NCI-H1694 treated with DMSO at 0.1 percent for 48 hours (cell line): ENCODE measurements around the gene CDH23.

ENCODE experiments used
- DNase-seq: peaks from one replicate; lab custom pipeline; 2025; lab: John Stamatoyannopoulos, UW

Gene CDH23

DNA sequence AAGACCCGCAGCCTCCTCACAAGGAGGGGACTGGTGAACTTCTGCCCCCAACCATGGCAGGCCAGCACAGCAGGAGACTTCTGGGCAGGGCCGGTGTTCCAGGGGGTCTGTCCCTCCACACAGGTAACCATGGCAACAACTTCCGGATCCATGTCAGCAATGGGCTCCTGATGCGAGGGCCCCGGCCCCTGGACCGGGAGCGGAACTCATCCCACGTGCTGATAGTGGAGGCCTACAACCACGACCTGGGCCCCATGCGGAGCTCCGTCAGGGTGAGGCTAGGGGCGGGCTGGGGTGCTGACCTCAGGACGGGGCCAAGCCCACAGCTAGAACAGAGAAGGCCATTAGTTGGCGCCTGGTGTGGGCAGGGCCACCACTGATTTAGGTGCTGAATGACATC lies 328.5 kb downstream of the CDH23 start:
- DNase-seq = no peak

DNA sequence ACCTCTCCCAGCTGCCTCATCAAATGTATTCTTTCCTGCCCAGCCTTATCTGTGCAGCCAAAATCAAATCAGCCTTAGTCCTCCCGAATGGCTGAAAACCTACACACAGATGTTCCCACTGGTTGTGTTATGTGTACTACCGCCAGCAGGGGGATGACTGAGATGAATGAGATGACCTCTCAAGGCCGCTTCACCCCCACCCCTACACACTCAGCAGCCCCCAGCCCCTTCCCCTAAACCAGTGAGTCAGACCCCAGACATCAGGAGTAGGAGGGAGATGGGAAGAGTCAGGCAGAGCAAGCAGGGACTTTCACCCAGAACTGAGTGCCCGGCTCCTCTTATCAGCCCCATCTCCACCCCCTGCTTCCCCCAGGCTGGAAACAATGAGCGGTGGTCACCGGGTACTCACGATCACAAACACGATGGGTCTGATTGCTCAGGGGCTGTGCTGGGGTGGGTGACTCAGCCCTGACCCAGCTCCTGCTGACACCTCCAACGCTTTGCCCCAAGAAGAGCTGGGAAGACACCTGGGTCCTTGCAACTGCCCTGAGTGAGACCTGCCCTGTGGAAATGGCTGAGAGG lies 329.4 kb downstream of the CDH23 start:
- no peak for DNase-seq

GRCh38 chr10:71726580-71727104 lies 329.9 kb downstream of the CDH23 start:
- no peak for DNase-seq

DNA sequence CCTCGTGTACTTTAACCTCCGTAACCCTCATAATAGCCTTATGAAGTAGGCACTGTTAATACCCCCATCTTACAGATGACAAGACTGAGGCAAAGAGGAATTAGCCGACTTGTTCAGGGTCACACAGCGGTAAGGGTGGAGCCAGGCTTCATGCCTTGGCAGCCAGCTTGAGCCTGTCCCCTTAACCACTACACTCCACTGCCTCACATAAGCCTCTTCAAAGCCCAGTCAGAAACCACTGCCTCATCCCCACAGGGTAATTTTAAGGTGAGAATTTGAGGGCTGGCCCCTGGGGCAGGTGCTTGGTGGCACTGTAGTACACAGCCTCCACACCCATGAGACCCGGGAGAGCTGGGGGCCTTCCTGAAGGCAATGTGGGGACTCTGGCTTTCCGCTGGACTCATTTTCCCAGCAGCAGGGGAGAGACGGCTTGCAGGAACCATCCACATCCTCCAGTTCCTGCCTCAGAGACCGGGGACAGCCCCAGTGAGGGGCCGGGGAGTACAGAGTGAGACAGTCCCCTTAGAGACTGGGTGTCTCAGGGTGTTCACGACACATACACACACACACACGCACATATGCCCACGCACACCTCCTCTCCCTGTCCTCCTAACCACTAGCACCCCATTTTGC lies 330.5 kb downstream of the CDH23 start:
- DNase-seq = no peak

GRCh38 chr10:71727738-71728737 lies 331.3 kb downstream of the CDH23 start:
- peak; percentile 59 for DNase-seq

DNA sequence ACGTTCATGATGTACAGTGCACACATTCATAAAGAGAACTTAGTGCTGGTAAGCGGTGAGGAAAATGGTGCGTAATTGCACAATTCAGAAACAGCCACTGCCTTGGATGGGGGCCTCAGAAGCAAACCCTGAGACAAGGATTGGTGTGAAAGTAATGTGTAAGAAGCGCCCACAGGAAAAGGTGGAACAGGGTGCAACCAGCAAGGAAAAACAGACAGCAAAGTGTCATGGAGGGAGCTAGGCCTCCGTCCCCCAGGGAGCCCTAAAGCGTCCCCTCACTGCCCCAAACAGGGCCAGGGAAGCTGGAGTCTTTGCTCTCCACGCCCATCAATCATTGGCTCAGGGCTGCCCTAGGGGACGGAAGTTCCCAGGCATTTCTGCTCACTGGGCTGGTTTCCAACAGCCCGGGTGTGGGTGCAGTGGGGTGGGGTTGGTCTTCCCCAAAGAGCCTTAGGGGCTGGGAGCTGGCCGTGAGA lies 332.5 kb downstream of the CDH23 start:
- DNase-seq = no peak

DNA sequence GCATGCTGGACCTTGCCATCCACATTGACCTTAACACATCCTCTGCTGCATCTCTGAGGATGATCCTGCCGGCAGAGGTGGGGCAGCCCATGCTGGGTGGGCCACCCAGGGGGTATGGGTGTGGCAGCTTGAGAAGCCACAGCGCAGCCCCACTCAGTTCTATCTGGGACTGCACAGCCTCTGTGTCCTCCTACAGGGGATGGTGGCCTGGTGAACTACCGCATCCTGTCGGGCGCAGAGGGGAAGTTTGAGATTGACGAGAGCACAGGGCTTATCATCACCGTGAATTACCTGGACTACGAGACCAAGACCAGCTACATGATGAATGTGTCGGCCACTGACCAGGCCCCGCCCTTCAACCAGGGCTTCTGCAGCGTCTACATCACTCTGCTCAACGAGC lies 335.1 kb downstream of the CDH23 start:
- no peak for DNase-seq

- DNase-seq = no peak
Observed at GRCh38 chr10:71734797-71735196, 338.1 kb downstream of the CDH23 start.

DNA sequence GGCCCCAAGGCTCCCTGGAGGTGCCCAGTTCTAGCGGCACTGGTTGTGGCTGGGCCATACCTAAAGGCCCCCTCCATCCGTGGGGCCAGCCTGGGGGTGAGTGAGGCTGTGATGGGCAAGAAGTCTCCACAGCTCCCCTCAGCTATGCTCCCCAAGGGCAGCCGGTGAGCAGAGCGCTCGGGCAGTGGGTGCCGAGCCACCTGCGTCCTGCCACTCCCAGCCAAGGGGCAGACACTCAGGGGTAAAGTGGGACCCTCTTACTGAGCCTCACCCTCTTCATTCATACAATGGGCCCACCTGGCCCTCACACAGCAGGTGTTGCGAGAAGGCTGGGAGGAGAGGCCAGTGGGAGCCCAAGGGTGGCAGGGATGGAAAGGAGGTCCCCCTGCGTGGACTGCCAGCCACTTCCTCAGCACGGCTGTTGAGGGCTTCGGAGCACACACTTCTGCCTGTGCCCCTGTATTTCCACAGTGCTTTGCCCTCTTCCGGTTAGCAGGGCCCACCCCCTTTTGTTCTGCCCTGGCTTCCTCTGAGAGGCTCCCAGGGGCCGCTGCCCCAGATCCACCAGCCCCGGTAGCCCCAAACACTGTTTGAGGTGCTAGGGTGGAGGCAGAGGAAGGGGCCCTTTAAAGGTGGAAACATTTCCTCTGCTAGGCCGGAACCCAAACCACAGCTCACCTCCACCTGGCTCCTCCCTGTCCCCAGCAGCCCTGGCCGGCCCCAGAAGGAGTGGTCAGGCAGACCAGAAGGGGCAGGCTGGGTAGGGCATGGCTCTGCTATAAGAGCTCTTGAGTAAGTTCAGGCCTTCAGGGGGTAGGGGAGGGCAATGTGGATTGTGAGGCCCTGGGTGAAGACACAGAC lies 339.2 kb downstream of the CDH23 start:
- no peak for DNase-seq

DNA sequence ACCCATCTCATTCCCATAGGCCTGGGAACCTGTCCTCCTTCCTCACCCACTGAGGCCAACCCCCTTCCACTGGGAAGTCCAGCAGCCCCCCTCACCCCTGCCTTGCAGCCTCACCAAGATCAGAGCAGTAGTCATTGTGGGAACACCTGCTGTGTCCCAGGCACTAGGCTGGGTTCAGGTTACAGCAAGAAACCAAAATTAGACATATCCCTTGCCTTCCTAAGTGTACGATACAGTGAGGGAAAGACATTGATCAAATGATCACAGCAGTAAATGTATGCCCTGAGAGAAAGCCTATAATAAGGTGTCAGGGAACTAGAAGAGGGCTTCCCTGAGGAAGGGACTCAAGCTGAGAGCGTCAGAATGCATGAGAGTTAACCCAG lies 339.8 kb downstream of the CDH23 start:
- DNase-seq = no peak

DNA sequence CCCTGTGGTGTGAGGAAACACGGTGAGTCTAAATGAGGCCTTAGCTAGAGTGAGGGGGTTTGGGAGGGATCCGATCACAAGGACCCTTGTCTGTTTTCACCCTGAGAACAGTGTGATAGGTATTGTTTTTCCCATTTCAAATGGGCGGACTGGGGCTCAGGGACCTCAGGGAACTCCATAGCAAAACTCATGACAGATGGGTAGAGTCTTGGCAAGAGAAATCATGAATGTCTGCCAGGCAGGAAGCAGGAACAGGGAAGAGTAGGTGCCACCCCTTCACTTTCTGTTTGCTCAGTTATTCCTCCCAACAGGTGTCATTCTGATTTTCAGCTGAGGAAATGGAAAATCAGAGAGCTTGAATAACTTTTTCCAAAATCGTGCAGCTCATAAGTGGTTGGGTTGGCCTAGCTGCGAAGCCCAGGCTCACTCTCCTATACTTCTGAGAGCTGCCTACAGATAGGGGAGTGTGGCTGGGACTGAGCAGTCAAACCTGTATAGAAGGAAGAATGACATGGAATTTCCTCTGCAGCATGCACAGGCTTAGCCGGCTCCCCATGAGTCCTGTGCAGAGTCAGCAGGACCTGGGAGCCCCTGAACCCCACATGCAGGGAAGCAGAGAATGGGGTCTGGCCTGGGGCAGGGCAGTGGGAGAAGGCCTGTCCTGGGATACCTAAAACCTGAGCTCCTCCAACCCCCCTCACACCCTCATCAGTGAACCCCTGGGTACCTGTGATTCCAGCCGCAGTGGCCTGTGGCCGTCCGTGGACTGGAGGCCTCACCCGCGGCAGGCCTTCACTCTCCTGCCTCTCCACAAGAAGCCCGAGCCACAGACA lies 340.5 kb downstream of the CDH23 start:
- peak; percentile 76 for DNase-seq

GRCh38 chr10:71737834-71738197 lies 341.1 kb downstream of the CDH23 start:
- peak; percentile 49 for DNase-seq

- no peak for DNase-seq
Observed at GRCh38 chr10:71739358-71739900, 342.7 kb downstream of the CDH23 start.

- no peak for DNase-seq
Observed at GRCh38 chr10:71740069-71740653, 343.4 kb downstream of the CDH23 start.

DNA sequence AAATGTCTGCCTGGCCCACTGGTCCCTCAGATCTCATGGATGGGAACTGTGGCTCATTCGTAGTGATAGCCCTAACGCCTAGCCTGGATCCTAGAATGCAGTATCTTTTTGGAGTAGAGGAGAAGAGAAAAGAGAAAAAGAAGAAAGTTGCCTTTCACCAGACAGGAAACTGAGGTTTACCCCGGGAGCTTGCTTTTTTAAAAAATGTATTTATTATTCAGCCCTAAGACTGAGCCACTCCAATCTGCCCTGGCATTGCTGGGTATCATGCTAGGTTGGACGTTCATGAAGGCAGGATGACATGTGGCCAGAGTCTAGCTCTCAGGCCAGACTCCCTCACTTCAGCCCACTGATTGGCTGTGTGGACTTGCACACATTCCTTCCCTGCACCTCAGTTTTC lies 344.3 kb downstream of the CDH23 start:
- no peak for DNase-seq

DNA sequence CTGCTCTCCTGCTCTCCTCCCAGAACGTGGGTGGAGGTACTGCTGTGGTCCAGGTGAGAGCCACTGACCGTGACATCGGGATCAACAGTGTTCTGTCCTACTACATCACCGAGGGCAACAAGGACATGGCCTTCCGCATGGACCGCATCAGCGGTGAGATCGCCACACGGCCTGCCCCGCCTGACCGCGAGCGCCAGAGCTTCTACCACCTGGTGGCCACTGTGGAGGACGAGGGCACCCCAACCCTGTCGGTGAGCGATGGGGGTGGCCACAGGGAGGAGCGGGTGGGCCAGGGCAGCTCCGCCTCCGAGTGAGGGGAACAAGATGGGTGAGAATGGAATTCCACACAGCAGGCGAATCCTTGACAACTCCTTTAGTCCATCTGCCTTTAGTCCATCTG lies 345.0 kb downstream of the CDH23 start:
- no peak for DNase-seq

DNA sequence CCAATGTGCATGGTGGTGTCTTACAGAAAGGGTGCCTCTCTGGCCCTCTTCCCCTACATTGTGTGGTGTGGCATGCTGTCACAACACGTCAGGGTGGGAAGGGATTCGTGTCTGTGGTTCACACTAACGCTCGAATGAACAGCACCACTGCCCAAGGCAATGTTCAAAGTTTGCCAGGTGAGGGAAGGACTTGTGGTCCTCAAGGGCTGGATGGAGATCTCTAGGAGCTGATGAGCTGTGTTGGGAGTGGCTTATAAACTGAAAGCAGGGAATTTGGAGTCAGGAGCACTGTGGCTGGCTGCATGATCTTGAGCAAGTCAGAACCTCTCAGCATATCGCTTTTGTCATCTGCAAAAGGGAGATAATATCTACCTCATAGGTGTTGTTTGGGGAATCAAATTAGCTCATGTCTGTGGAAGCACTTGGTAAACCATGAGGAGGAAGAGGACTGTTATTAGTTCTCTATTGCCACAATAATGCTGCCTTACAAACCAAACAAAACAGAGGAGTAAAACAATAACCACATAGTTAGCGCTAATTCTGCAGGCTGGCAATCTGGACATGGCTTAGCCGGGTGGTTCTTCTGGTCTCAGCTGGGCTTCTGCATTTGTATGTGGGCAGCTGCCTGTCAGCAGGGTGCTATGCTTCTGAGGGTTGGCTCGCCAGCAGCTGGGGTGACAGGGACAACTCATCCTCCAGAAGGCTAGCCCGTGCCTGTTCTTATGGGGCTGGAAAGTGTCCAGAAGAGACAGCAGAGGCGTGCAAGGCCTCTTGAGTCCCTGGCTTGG lies 345.8 kb downstream of the CDH23 start:
- no peak for DNase-seq

GRCh38 chr10:71743089-71743838 lies 346.5 kb downstream of the CDH23 start:
- no peak for DNase-seq

GRCh38 chr10:71743866-71744265 lies 347.1 kb downstream of the CDH23 start:
- DNase-seq = no peak
